ENCODE measurements around the gene WBP2. TPM values are rescaled to one million over a fixed set of nuclear protein-coding genes. Genes with fewer than 3 reads are reported as not detected.

WBP2 gene
- total RNA-seq, 1 donor, result 31.1 TPM

GRCh38 chr17:75809631-75810111, 45.5 kb downstream of the WBP2 start:
- H3K27me3 ChIP-seq (ENCODE audit: insufficient read depth, low read length), result no peaks in the 10 kb centered on the region
- no peak for DNase-seq (ENCODE audit: insufficient read length, low spot score, missing footprints)
- H3K79me2 ChIP-seq (ENCODE audit: insufficient read depth, low read length), result peaks cover 5% of the 10 kb centered on the region
- no peaks in the 10 kb centered on the region for H3K9me3 ChIP-seq (ENCODE audit: low read depth, low read length)
- peak overlapping the region; percentile 65 for H3K27ac ChIP-seq (ENCODE audit: low read depth, low read length)
- H3K4me3 ChIP-seq (ENCODE audit: insufficient read depth, low read length), result no peak overlapping the region
- H3K4me2 ChIP-seq (ENCODE audit: insufficient read depth, low read length), result peak overlapping the region; percentile 43
- H3K36me3 ChIP-seq (ENCODE audit: insufficient read depth, low read length), result peaks cover 18% of the 10 kb centered on the region
- no peak overlapping the region for H2AFZ ChIP-seq (ENCODE audit: low read length)
- H4K20me1 ChIP-seq (ENCODE audit: insufficient read depth, low read length), result peaks cover 17% of the 10 kb centered on the region
- H3K4me1 ChIP-seq (ENCODE audit: insufficient read depth, low read length), result peaks cover 24% of the 10 kb centered on the region
- no peak for TF ChIP-seq CTCF (IDR thresholded peaks at IDR 0.05; ENCODE audit: extremely low read depth, low read depth, low read length)

- no peak for TF ChIP-seq CTCF (IDR thresholded peaks at IDR 0.05; ENCODE audit: extremely low read depth, low read depth, low read length)
Measured at GRCh38 chr17:75808905-75809621, 46.1 kb downstream of the WBP2 start.

GRCh38 chr17:75808549-75808904, 46.6 kb downstream of the WBP2 start:
- Histone ChIP-seq H3K9me3 (ENCODE audit: low read depth, low read length) (no peaks in the 10 kb centered on the region), H3K36me3 (ENCODE audit: insufficient read depth, low read length) (peaks cover 15% of the 10 kb centered on the region), H4K20me1 (ENCODE audit: insufficient read depth, low read length) (peaks cover 17% of the 10 kb centered on the region), H3K4me3 (ENCODE audit: insufficient read depth, low read length) (no peak overlapping the region), H3K27ac (ENCODE audit: low read depth, low read length) (peak overlapping the region; percentile 10), H2AFZ (ENCODE audit: low read length) (no peak overlapping the region), H3K27me3 (ENCODE audit: insufficient read depth, low read length) (no peaks in the 10 kb centered on the region), H3K4me1 (ENCODE audit: insufficient read depth, low read length) (peaks cover 20% of the 10 kb centered on the region), H3K4me2 (ENCODE audit: insufficient read depth, low read length) (peak overlapping the region; percentile 3), H3K79me2 (ENCODE audit: insufficient read depth, low read length) (peaks cover 7% of the 10 kb centered on the region)
- DNase-seq (ENCODE audit: insufficient read length, low spot score, missing footprints), result no peak
- TF ChIP-seq CTCF (IDR thresholded peaks at IDR 0.05; ENCODE audit: extremely low read depth, low read depth, low read length), result no peak

More at GRCh38 chr17:75808905-75809621, 46.1 kb downstream of the WBP2 start:
- peaks cover 5% of the 10 kb centered on the region for H3K79me2 ChIP-seq (ENCODE audit: insufficient read depth, low read length)
- peaks cover 20% of the 10 kb centered on the region for H3K4me1 ChIP-seq (ENCODE audit: insufficient read depth, low read length)
- DNase-seq (ENCODE audit: insufficient read length, low spot score, missing footprints), result peak; percentile 96
- H3K36me3 ChIP-seq (ENCODE audit: insufficient read depth, low read length), result peaks cover 15% of the 10 kb centered on the region
- H3K4me2 ChIP-seq (ENCODE audit: insufficient read depth, low read length), result peak overlapping the region; percentile 43
- no peaks in the 10 kb centered on the region for H3K27me3 ChIP-seq (ENCODE audit: insufficient read depth, low read length)
- peak overlapping the region; percentile 65 for H3K27ac ChIP-seq (ENCODE audit: low read depth, low read length)
- H2AFZ ChIP-seq (ENCODE audit: low read length), result no peak overlapping the region
- peak overlapping the region; percentile 34 for H3K4me3 ChIP-seq (ENCODE audit: insufficient read depth, low read length)
- H3K9me3 ChIP-seq (ENCODE audit: low read depth, low read length), result no peaks in the 10 kb centered on the region
- peaks cover 17% of the 10 kb centered on the region for H4K20me1 ChIP-seq (ENCODE audit: insufficient read depth, low read length)

GRCh38 chr17:75807861-75808260, 47.3 kb downstream of the WBP2 start:
- peaks cover 7% of the 10 kb centered on the region for H3K79me2 ChIP-seq (ENCODE audit: insufficient read depth, low read length)
- H4K20me1 ChIP-seq (ENCODE audit: insufficient read depth, low read length), result peaks cover 17% of the 10 kb centered on the region
- no peak overlapping the region for H3K27ac ChIP-seq (ENCODE audit: low read depth, low read length)
- H3K4me2 ChIP-seq (ENCODE audit: insufficient read depth, low read length), result no peak overlapping the region
- no peak overlapping the region for H2AFZ ChIP-seq (ENCODE audit: low read length)
- no peaks in the 10 kb centered on the region for H3K27me3 ChIP-seq (ENCODE audit: insufficient read depth, low read length)
- no peak overlapping the region for H3K4me3 ChIP-seq (ENCODE audit: insufficient read depth, low read length)
- TF ChIP-seq CTCF (IDR thresholded peaks at IDR 0.05; ENCODE audit: extremely low read depth, low read depth, low read length), result no peak
- no peak for DNase-seq (ENCODE audit: insufficient read length, low spot score, missing footprints)
- H3K4me1 ChIP-seq (ENCODE audit: insufficient read depth, low read length), result peaks cover 20% of the 10 kb centered on the region
- peaks cover 11% of the 10 kb centered on the region for H3K36me3 ChIP-seq (ENCODE audit: insufficient read depth, low read length)
- no peaks in the 10 kb centered on the region for H3K9me3 ChIP-seq (ENCODE audit: low read depth, low read length)

Data from osteoblast (primary cell).